ENCODE measurements around the gene TTC12. TPM values are rescaled to one million over a fixed set of nuclear protein-coding genes. Genes with fewer than 3 reads are reported as not detected.
A peak's percentile ranks its signal among the peaks of the same experiment; 100 is the strongest.

Gene TTC12, protein sequence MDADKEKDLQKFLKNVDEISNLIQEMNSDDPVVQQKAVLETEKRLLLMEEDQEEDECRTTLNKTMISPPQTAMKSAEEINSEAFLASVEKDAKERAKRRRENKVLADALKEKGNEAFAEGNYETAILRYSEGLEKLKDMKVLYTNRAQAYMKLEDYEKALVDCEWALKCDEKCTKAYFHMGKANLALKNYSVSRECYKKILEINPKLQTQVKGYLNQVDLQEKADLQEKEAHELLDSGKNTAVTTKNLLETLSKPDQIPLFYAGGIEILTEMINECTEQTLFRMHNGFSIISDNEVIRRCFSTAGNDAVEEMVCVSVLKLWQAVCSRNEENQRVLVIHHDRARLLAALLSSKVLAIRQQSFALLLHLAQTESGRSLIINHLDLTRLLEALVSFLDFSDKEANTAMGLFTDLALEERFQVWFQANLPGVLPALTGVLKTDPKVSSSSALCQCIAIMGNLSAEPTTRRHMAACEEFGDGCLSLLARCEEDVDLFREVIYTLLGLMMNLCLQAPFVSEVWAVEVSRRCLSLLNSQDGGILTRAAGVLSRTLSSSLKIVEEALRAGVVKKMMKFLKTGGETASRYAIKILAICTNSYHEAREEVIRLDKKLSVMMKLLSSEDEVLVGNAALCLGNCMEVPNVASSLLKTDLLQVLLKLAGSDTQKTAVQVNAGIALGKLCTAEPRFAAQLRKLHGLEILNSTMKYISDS
- total RNA-seq, result 3.0 TPM

DNA sequence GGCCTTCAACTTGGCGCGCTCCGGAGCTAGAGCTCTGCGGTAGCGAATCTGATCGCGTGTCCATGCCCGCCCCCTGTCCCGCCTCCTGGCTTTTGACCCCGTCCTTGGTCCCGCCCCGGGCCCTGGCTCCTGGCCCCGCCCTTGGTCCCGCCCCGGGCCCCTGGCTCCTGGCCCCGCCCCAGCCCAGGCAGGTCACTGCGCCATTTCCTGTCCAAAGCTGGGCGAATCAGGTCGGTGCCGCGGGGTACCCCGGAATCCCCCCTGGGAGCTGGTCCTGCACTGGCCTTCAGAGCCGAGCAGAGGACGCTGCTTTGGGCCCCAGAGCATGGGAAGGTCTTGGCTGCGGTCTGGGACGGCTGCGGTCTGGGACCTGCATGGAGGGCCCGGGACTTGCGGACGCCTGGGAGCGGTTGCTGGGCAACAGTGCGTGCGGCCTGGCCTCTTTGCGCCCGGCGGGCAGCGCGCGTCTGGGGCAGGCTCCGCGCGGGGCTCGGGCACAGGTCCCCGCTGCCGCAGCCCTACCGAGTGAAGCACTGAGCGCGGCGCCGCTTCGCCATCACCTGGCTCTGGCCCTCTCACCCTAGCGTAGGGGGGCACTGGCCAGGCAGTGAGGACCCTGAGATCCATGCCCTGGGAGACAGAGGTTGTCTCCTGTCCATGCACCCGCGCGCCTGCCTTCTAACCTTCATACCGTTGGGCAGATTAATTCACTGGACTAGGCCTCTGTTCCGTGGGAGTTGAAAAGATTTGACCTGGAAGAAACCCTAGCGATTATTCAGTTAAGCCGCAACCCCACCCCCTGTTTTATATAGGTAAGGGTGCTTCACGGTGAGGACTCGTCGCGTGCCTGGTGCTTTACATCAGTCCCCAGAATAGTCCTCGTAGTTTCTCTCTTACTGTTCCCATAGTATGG is at the start of gene TTC12:
TSS of gene TTC12 (plus strand) at position 195 of the 913 bp plus-strand sequence. CDS start 1,675 bp downstream, outside the sequence.
- TF ChIP-seq, protein P1, sequence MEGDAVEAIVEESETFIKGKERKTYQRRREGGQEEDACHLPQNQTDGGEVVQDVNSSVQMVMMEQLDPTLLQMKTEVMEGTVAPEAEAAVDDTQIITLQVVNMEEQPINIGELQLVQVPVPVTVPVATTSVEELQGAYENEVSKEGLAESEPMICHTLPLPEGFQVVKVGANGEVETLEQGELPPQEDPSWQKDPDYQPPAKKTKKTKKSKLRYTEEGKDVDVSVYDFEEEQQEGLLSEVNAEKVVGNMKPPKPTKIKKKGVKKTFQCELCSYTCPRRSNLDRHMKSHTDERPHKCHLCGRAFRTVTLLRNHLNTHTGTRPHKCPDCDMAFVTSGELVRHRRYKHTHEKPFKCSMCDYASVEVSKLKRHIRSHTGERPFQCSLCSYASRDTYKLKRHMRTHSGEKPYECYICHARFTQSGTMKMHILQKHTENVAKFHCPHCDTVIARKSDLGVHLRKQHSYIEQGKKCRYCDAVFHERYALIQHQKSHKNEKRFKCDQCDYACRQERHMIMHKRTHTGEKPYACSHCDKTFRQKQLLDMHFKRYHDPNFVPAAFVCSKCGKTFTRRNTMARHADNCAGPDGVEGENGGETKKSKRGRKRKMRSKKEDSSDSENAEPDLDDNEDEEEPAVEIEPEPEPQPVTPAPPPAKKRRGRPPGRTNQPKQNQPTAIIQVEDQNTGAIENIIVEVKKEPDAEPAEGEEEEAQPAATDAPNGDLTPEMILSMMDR (IDR thresholded peaks at IDR 0.05), result no peak
- H3K27ac ChIP-seq, result peak within 1 kb of the TSS; percentile 81 to 93
- H3K4me3 ChIP-seq, result peak within 1 kb of the TSS; percentile 66 to 72
- H3K27me3 ChIP-seq, result no peaks in the 10 kb centered on the region
- DNase-seq (ENCODE audit: low spot score in 2 of 2), result peak; percentile 65 to 95
- H3K4me1 ChIP-seq, result no peaks in the 10 kb centered on the region
- intact Hi-C loops (cut with DNase I), result loop anchor here (1.0 to 10.0 kb wide), 5 partner anchors 218 to 1240 kb away; partner anchors contain the start of genes NKAPD1, PIH1D2, PTS and USP28
- H3K36me3 ChIP-seq, result peaks cover 0 to 5% of the 10 kb centered on the region in 2 donors
- H3K9me3 ChIP-seq, result no peaks in the 10 kb centered on the region

DNA sequence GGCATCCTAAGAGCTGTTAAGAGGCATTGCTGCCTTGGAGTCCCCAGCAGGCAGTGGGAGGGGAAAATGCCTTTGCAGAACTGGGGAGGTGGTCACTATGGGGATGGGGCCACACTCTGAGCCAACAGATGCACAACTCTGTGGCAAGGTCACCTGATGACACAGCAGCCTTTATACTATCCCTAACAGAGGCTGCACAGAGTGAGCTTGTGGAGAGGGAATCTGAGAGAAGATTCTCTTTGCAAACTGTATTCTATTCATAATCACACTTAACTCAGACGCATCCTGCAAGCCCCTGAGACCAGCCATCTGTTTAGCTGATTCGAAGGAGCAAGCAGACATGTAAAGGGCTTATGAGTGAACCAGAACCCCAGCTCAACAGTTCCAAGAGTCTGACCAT is 49.0 kb upstream of the TTC12 start:
- H3K4me3 ChIP-seq, result no peak overlapping the region
- H3K4me1 ChIP-seq, result no peaks in the 10 kb centered on the region
- no peaks in the 10 kb centered on the region for H3K9me3 ChIP-seq
- intact Hi-C loops (cut with DNase I), result no loop called here
- TF ChIP-seq, protein P1 (IDR thresholded peaks at IDR 0.05), result no peak
- peaks cover 0 to 5% of the 10 kb centered on the region in 2 donors for H3K36me3 ChIP-seq
- no peak for DNase-seq (ENCODE audit: low spot score in 2 of 2)
- H3K27me3 ChIP-seq, result no peaks in the 10 kb centered on the region
- H3K27ac ChIP-seq, result no peak overlapping the region

DNA sequence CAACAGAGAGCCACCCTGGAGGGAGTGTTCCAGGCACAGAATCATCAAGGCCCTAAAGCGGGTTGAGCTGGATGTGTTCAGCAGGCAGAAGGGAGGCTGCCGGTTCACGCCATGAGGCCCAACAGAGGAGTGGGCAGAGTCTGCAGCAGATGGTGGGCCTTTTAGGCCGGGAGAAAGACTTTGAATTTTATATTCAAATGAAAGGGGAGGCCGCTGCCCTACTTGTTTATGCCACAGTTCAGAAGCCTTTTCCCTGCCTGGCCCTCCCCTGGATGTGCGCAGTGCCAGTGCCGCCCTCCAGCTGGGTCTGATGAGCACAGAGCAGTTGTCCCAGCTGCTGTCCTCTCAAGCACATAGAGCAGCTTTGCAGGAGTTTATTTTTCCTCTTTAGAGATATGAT is 46.9 kb upstream of the TTC12 start:
- Histone ChIP-seq H3K9me3 (no peaks in the 10 kb centered on the region), H3K4me1 (no peaks in the 10 kb centered on the region), H3K4me3 (no peak overlapping the region), H3K27ac (no peak overlapping the region), H3K36me3 (peaks cover 0 to 2% of the 10 kb centered on the region in 2 donors), H3K27me3 (no peaks in the 10 kb centered on the region)
- TF ChIP-seq, protein P1 (IDR thresholded peaks at IDR 0.05), result no peak
- intact Hi-C loops (cut with DNase I), result no loop called here
- DNase-seq (ENCODE audit: low spot score in 2 of 2), result no peak

DNA sequence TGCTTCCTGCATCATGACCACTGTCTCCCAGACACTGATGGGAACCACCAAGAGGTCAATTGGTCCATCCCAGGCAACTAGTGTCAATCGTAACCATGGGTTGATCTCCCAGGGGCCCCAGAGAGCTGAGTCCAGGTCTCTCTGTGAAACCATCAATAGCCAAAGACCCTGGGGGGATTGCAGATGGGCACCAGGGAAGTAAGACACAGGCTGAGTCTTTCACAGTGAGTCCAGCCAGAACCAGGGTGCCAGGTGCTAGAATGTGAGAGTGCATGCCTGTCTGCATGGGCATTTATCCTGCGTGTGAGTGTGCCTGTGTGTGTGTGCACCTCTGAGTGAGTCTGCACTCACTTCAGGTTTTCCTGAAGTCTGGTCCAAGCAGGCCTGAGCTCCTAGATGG is 45.3 kb upstream of the TTC12 start:
- DNase-seq (ENCODE audit: low spot score in 2 of 2), result no peak
- Histone ChIP-seq H3K36me3 (peaks cover 0 to 2% of the 10 kb centered on the region in 2 donors), H3K27ac (no peak overlapping the region), H3K9me3 (no peaks in the 10 kb centered on the region), H3K27me3 (no peaks in the 10 kb centered on the region), H3K4me1 (no peaks in the 10 kb centered on the region), H3K4me3 (no peak overlapping the region)
- TF ChIP-seq, protein P1 (IDR thresholded peaks at IDR 0.05), result no peak
- intact Hi-C loops (cut with DNase I), result no loop called here

DNA sequence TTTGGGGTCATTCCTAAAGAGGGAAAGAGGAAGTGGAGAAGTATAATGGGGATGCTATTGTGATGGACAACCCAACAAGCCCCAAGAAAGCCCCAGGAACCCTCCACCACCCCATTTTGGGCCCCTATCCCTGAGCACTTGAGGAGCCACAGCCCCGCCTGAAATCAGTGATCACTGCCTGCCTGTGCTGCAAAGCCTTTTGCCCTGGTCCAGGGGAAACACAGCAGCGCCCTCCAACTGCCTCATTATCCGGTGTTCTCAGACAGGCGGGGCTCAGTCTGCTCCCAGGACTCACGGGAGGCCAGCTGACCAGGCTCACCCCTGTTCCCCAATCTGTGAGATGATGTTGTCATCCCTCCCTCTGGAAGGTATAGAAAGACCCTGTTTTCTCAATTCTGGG is 44.7 kb upstream of the TTC12 start:
- Histone ChIP-seq H3K36me3 (peaks cover 0 to 2% of the 10 kb centered on the region in 2 donors), H3K4me1 (no peaks in the 10 kb centered on the region), H3K4me3 (no peak overlapping the region), H3K27ac (no peak overlapping the region), H3K9me3 (no peaks in the 10 kb centered on the region), H3K27me3 (no peaks in the 10 kb centered on the region)
- intact Hi-C loops (cut with DNase I), result no loop called here
- no peak for DNase-seq (ENCODE audit: low spot score in 2 of 2)
- TF ChIP-seq, protein P1 (IDR thresholded peaks at IDR 0.05), result no peak
